ENCODE measurements around the gene CLN6. TPM values are rescaled to one million over a fixed set of nuclear protein-coding genes. Genes with fewer than 3 reads are reported as not detected.

Gene CLN6
- total RNA-seq, 1 experiment from 2014 or later: 31.4 TPM

- H3K4me1 Mint-ChIP-seq (ENCODE audit: insufficient read depth, unreplicated experiment): peaks cover 59% of the 10 kb centered on the region
- H3K27ac Mint-ChIP-seq (ENCODE audit: low read depth, unreplicated experiment): peak overlapping the region; percentile 99
- CTCF ChIA-PET: interaction anchor here (0.7 to 1.5 kb wide), 6 partner anchors 12 to 316 kb away, joined by 3 to 5 read pairs (median 3); no protein-coding TSS in a partner anchor
- POLR2A ChIA-PET: interaction anchor here (1.4 to 16.2 kb wide), 7 partner anchors 10 to 543 kb away, joined by 5 to 415 read pairs (median 9); partner anchors contain the start of gene CLN6
- H3K27me3 Mint-ChIP-seq (ENCODE audit: insufficient read depth, unreplicated experiment): no peaks in the 10 kb centered on the region
- TF ChIP-seq, protein P1, sequence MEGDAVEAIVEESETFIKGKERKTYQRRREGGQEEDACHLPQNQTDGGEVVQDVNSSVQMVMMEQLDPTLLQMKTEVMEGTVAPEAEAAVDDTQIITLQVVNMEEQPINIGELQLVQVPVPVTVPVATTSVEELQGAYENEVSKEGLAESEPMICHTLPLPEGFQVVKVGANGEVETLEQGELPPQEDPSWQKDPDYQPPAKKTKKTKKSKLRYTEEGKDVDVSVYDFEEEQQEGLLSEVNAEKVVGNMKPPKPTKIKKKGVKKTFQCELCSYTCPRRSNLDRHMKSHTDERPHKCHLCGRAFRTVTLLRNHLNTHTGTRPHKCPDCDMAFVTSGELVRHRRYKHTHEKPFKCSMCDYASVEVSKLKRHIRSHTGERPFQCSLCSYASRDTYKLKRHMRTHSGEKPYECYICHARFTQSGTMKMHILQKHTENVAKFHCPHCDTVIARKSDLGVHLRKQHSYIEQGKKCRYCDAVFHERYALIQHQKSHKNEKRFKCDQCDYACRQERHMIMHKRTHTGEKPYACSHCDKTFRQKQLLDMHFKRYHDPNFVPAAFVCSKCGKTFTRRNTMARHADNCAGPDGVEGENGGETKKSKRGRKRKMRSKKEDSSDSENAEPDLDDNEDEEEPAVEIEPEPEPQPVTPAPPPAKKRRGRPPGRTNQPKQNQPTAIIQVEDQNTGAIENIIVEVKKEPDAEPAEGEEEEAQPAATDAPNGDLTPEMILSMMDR (IDR thresholded peaks at IDR 0.05; ENCODE audit: unreplicated experiment): no peak
- peak; percentile 81 for DNase-seq (ENCODE audit: unreplicated experiment)
- H3K4me3 Mint-ChIP-seq (ENCODE audit: unreplicated experiment): peak overlapping the region; percentile 85
- peaks cover 6% of the 10 kb centered on the region for H3K36me3 Mint-ChIP-seq (ENCODE audit: insufficient read depth, unreplicated experiment)
- BruUV-seq (replicated peaks): no TSS peak
- intact Hi-C loops (cut with micrococcal nuclease): no loop called here
- no peaks in the 10 kb centered on the region for H3K9me3 Mint-ChIP-seq (ENCODE audit: unreplicated experiment)
Measured at GRCh38 chr15:68275165-68275746, 45.7 kb upstream of the CLN6 start.

DNA sequence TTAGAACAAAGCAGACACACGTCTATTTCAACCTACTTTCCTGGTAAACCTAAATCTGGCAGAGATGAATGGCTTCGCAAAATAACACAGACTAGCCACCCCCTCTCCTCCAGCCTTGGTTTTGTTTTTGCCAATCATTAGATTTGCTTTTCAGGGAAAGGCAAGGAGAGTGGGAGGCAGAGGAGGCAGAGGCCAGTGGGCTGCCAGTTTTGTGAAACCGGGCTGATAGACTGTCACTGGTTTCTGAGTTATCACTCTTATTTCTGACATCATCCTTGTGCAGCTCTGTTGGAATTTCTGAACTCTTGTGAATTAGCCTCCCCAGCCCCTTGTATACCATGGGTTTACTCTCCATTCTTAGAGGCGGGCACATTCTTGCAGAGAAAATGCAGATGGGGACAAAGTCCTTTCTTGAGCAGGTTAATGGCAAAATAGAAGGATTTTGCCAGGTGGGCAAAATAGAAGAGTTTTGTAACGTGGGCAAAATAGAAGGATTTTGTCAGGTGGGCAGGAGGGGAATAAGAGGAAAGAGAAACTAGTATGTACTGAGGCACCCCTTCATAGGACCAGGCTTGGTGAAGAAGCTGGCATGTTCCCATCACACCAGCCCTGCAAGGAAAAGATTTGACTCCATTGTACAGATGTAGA lies 44.8 kb upstream of the CLN6 start:
- POLR2A ChIA-PET: interaction anchor here (0.9 to 16.2 kb wide), 9 partner anchors 6 to 812 kb away, joined by 3 to 415 read pairs (median 6); partner anchors contain the start of gene FEM1B
- no TSS peak for BruUV-seq (replicated peaks)
- Mint-ChIP-seq H3K9me3 (ENCODE audit: unreplicated experiment) (no peaks in the 10 kb centered on the region), H3K27me3 (ENCODE audit: insufficient read depth, unreplicated experiment) (no peaks in the 10 kb centered on the region), H3K4me3 (ENCODE audit: unreplicated experiment) (no peak overlapping the region), H3K4me1 (ENCODE audit: insufficient read depth, unreplicated experiment) (peaks cover 52% of the 10 kb centered on the region), H3K27ac (ENCODE audit: low read depth, unreplicated experiment) (no peak overlapping the region), H3K36me3 (ENCODE audit: insufficient read depth, unreplicated experiment) (no peaks in the 10 kb centered on the region)
- CTCF ChIA-PET: interaction anchor here (0.6 to 1.5 kb wide), 3 partner anchors 17 to 84 kb away, joined by 4 to 5 read pairs (median 4); no protein-coding TSS in a partner anchor
- TF ChIP-seq, protein P1 (IDR thresholded peaks at IDR 0.05; ENCODE audit: unreplicated experiment): no peak
- intact Hi-C loops (cut with micrococcal nuclease): no loop called here
- no peak for DNase-seq (ENCODE audit: unreplicated experiment)

DNA sequence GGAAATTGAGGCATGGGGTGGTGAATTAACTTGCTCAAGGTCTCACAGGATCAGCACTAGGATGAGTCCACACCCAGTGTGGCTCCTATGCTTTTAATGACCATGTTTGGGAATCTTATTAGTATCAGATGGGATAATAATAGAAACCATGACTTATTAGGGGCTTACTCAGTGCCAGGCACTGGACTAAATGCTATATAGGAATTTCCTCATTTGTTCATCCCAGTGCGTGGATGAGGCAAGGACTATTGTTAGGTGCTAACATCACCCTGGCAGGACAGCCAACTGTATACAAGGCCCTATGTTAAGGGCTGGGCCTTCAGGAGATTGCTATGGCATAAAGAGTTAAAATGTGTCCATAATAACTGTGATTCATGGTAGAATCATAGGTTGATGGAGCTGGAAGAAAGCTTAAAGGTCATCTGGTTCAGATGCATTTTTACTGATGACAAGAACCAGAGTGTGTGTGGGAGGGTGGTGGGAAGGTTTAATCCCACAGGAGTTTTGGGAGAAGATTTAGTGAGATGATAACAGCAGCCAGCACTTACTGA lies 43.3 kb upstream of the CLN6 start:
- peak overlapping the region; percentile 85 for H3K27ac Mint-ChIP-seq (ENCODE audit: low read depth, unreplicated experiment)
- DNase-seq (ENCODE audit: unreplicated experiment): peak; percentile 80
- BruUV-seq (replicated peaks): no TSS peak
- peaks cover 62% of the 10 kb centered on the region for H3K4me1 Mint-ChIP-seq (ENCODE audit: insufficient read depth, unreplicated experiment)
- TF ChIP-seq, protein P1 (IDR thresholded peaks at IDR 0.05; ENCODE audit: unreplicated experiment): no peak
- CTCF ChIA-PET: interaction anchor here (1.1 to 1.5 kb wide), 3 partner anchors 15 to 20 kb away, joined by 3 to 9 read pairs (median 5); no protein-coding TSS in a partner anchor
- POLR2A ChIA-PET: interaction anchor here (0.9 to 16.2 kb wide), 6 partner anchors 7 to 730 kb away, joined by 3 to 415 read pairs (median 157); partner anchors contain the start of genes FEM1B and MAP2K5
- intact Hi-C loops (cut with micrococcal nuclease): no loop called here
- no peaks in the 10 kb centered on the region for H3K9me3 Mint-ChIP-seq (ENCODE audit: unreplicated experiment)
- peaks cover 6% of the 10 kb centered on the region for H3K36me3 Mint-ChIP-seq (ENCODE audit: insufficient read depth, unreplicated experiment)
- no peak overlapping the region for H3K4me3 Mint-ChIP-seq (ENCODE audit: unreplicated experiment)
- no peaks in the 10 kb centered on the region for H3K27me3 Mint-ChIP-seq (ENCODE audit: insufficient read depth, unreplicated experiment)
